ENCODE data around the gene ZNF70.

ZNF70 gene

GRCh38 chr22:23714596-23715578, 36.0 kb downstream of the ZNF70 start:
- no peaks in the 10 kb centered on the region for H3K27me3 ChIP-seq
- H3K4me3 ChIP-seq (ENCODE audit: low read depth, low read length) = no peak overlapping the region
- H3K4me1 ChIP-seq = no peaks in the 10 kb centered on the region
- TF ChIP-seq CTCF (IDR thresholded peaks at IDR 0.05; ENCODE audit: low read depth, low read length) = no peak
- H3K36me3 ChIP-seq = peaks cover 19% of the 10 kb centered on the region
- DNase-seq = no peak
- H3K9me3 ChIP-seq = no peaks in the 10 kb centered on the region

- no peak for TF ChIP-seq CTCF (IDR thresholded peaks at IDR 0.05; ENCODE audit: low read depth, low read length)
- Histone ChIP-seq H3K27me3 (no peaks in the 10 kb centered on the region), H3K9me3 (no peaks in the 10 kb centered on the region), H3K36me3 (peaks cover 28% of the 10 kb centered on the region), H3K4me3 (ENCODE audit: low read depth, low read length) (no peak overlapping the region), H3K4me1 (no peaks in the 10 kb centered on the region)
- no peak for DNase-seq
Observed at GRCh38 chr22:23713696-23714595, 37.0 kb downstream of the ZNF70 start.

- Histone ChIP-seq H3K36me3 (peaks cover 42% of the 10 kb centered on the region), H3K9me3 (no peaks in the 10 kb centered on the region), H3K27me3 (no peaks in the 10 kb centered on the region), H3K4me1 (no peaks in the 10 kb centered on the region), H3K4me3 (ENCODE audit: low read depth, low read length) (no peak overlapping the region)
- no peak for DNase-seq
- no peak for TF ChIP-seq CTCF (IDR thresholded peaks at IDR 0.05; ENCODE audit: low read depth, low read length)
Observed at GRCh38 chr22:23712256-23712655, 38.7 kb downstream of the ZNF70 start.

- Histone ChIP-seq H3K9me3 (no peaks in the 10 kb centered on the region), H3K4me3 (ENCODE audit: low read depth, low read length) (no peak overlapping the region), H3K36me3 (peaks cover 65% of the 10 kb centered on the region), H3K4me1 (no peaks in the 10 kb centered on the region), H3K27me3 (no peaks in the 10 kb centered on the region)
- TF ChIP-seq CTCF (IDR thresholded peaks at IDR 0.05; ENCODE audit: low read depth, low read length) = no peak
- no peak for DNase-seq
Observed at GRCh38 chr22:23709107-23709506, 41.8 kb downstream of the ZNF70 start.

GRCh38 chr22:23708270-23708669, 42.6 kb downstream of the ZNF70 start:
- peaks cover 69% of the 10 kb centered on the region for H3K36me3 ChIP-seq
- TF ChIP-seq CTCF (IDR thresholded peaks at IDR 0.05; ENCODE audit: low read depth, low read length) = no peak
- DNase-seq = no peak

More at GRCh38 chr22:23708270-23708669, 42.6 kb downstream of the ZNF70 start:
- H3K9me3 ChIP-seq = no peaks in the 10 kb centered on the region
- H3K4me3 ChIP-seq (ENCODE audit: low read depth, low read length) = no peak overlapping the region
- no peaks in the 10 kb centered on the region for H3K27me3 ChIP-seq
- no peaks in the 10 kb centered on the region for H3K4me1 ChIP-seq
